Mononuclear cell (primary cell): ENCODE data around the gene TEPSIN. TPM values are rescaled to one million over a fixed set of nuclear protein-coding genes. Genes with fewer than 3 reads are reported as not detected.

Experiments used
- H3K27me3 ChIP-seq: 2 replicates; pipeline ENCODE4 v1.6.0; 2011; ENCODE audit warnings: low read length, control low read depth; ENCODE audit not compliant: insufficient read depth
- H3K4me1 ChIP-seq: 2 replicates; pipeline ENCODE4 v1.5.1; 2011; ENCODE audit warnings: mild to moderate bottlenecking, low read length, control low read depth; ENCODE audit not compliant: insufficient read depth
- H3K4me3 ChIP-seq: 2 replicates; pipeline ENCODE4 v1.5.1; 2011; ENCODE audit warnings: mild to moderate bottlenecking, low read length, moderate library complexity
- H3K9me3 ChIP-seq: 2 replicates; pipeline ENCODE4 v1.5.1; 2011; ENCODE audit warnings: low read depth, mild to moderate bottlenecking, control low read depth, low read length
- total RNA-seq: library from RNA; depleted of rRNA; stranded (reverse); fragments of >200 nt; gene quantifications from one replicate; pipeline ENCODE4 v1.2.3, GENCODE V29; 2012

The TEPSIN gene
- total RNA-seq, 1 donor, result 39.6 TPM

DNA sequence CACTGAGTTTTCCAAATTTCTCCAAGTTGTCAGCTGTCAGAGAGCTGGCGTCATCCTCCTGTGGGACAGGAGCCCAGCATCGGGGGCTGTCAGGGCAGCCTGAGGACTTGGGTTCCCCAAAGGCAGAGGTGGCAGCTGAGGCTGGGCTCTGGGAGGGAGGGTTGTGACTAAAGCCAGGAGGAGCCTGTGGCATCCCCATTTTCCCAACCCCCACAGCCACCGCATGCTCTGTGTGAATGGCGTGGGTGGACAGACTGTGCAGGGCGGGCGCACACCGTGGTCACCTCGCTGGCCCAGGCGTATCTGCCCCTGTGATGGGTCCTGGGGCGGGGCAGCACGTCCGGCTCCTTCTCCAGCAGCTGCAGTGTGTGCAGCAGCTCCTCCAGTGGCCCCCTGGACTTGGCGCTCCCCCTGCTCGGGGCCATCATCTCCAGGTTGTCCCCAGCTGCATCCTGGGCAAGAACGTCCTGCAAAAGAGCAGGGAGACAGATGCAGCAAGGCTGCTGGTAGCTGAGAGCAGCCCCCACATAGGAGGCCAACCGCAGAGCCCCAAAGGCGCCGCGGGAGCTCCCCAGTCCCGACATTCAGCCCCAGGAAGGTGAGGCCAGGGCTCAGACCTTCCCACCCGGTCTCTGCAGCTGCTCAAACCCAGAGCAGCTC, 40.9 kb downstream of the TEPSIN start:
- Histone ChIP-seq H3K4me3 (no peak overlapping the region), H3K27me3 (no peaks in the 10 kb centered on the region), H3K9me3 (no peaks in the 10 kb centered on the region), H3K4me1 (no peaks in the 10 kb centered on the region)

DNA sequence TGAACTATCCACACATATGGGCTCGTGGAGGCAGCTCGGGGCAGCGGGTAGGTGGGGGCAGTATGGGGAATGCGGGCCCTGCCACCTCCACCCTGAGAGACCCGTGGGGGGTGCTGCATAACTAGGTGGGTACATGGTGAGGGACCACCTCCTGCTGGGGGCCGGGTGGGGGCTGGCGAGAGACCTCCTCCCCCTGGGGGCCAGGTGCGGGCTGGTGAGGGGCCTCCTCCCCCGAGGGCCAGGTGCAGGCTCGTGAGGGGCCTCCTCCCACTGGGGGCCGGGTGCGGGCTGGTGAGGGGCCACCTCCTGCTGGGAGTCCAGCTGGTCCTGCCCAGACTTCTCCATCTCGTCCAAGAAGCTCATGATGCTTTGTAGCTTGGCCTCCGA, 41.5 kb downstream of the TEPSIN start:
- no peaks in the 10 kb centered on the region for H3K9me3 ChIP-seq
- no peaks in the 10 kb centered on the region for H3K27me3 ChIP-seq
- no peaks in the 10 kb centered on the region for H3K4me1 ChIP-seq
- H3K4me3 ChIP-seq, result no peak overlapping the region

DNA sequence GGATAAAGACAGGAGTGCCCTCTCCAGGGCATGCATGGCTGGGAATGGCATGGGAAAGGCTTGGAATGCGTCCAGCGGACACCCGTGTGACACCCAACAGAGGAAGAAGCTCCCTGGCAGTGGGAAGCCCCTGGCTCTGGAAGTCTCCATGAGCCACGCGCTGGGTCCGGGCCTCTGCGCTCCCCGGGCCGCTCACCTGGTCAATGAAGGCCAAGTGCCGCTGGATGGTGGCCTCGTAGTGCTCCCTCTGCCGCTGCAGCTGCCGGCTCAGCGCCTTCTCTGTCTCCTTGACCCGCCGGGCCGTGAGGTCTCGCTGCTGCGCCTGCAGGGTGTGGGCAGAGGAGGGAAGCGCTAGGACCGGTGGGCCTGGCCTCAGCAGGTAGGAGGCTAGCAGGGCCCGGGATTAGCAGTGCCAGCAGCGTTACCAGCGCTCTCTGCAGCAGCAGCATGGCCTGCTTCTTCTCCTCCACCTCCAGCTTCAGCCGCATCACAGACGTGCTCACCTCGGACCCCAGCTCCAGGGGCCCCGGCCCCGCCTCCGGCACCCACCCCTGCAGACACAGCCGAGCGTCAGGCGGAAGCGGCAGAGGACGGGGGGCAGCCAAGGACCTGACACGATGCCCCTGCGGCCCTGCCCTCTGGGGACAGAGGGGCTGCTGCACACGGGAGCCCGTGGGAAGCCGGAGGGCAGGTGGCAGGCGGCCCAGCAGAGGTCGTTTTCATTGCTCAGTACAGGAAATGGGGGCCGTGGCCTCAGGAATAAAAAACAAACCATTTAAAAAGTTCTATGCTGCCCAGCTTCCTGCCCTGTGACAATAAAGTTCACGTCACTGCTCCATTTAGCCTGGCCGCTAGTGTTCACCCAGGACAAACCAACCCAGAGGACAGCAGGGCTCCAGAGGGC, 42.1 kb downstream of the TEPSIN start:
- no peaks in the 10 kb centered on the region for H3K4me1 ChIP-seq
- H3K9me3 ChIP-seq, result no peaks in the 10 kb centered on the region
- no peaks in the 10 kb centered on the region for H3K27me3 ChIP-seq
- H3K4me3 ChIP-seq, result no peak overlapping the region

DNA sequence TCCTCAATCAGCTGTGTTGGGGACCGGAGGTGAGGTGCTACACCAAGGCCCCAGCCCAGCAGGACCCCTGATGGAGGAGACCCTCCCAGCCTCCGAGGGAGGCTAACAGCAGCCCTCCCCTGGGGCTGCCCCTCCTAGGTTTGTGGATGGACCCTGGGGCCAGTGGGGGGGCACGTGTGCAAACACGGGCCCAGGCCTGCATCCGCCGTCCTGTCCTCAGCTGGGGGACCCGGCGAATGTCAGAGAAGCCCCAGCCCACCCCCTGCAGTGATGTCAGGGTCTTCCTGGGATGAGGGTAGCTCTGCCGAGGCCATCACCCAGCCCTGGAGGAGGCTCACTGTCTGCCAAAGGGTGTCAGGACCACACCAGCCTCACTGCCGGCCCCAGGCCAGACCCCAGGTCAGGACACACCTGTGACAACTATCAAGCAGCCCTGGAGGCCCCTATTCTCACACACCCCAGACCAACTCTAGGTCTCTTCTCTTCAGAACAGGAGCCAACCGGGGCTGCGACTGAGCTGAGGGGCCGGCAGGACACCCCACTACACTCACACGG, 42.8 kb downstream of the TEPSIN start:
- Histone ChIP-seq H3K9me3 (no peaks in the 10 kb centered on the region), H3K4me3 (no peak overlapping the region), H3K27me3 (no peaks in the 10 kb centered on the region), H3K4me1 (no peaks in the 10 kb centered on the region)

DNA sequence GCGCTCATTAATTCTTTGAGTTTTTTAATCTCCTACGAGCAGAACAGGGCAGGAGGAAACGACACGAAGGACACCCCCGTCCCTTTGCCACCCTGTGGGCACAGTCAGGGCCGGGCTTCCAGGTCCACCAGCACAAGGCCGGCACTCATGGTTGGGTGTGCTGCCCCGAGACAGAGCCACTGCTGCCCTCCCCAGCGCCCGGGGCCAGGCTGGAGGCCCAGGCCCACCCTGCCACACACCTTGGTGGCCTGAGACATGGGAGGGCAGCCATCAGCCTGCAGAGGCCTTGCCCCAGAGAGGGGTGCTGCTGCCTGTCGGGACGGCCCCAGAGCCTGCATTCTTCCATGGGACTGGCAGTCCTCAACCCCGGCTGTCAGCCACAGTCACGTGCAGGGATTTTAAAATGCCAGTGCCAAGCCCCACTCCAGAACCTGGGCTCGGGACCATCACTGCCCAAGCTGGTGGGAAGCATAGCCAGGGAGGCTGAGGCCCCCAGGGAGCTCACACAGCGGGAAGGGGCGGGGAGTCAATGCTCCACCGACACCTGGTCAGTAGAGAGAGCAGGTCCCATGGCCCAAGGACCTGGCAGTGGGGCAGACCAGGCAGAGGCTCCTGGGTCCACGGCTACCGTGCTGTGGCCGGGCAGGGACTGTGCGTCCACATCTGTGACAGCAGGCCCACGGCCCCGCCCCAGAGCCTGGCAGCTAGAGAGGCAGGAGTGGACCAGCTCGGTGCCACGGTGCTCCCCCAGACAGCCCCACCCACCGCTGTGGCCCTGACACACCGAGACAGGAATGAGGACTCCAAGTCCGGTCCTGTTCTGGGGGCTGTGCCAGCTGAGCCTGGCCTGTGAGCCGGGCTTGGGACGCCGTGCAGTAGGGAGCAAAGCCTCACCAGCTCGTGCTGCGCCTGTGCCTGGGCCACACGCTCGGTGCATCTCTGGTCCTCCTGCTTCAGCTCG, 43.6 kb downstream of the TEPSIN start:
- H3K4me3 ChIP-seq, result no peak overlapping the region
- H3K9me3 ChIP-seq, result no peaks in the 10 kb centered on the region
- no peaks in the 10 kb centered on the region for H3K27me3 ChIP-seq
- no peaks in the 10 kb centered on the region for H3K4me1 ChIP-seq

DNA sequence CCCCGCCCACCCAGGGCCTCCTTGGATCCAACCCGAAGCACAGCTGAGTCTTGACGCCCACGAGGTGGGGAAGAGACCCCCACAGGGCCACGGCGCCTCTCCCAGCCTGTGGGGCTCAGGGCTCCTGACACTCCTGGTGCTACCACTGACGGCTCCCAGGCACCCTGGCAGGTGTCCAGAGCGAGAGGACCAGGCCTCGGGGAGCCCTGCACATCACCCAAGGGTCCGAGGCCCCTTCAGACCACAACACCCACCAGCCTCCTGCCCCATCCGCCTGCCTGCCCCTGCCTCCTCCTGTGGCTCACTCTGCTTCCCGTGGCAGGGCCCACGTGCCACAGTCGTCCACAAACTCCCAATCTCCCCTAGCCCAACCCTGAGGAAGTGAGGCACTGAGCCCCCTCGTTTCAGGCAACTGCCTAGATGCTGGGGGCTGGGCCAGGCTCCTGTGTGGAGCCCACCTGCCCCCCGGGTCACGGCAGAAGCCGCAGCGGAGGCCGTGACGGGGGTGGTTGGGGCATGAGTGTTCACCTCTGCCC, 44.6 kb downstream of the TEPSIN start:
- Histone ChIP-seq H3K4me3 (no peak overlapping the region), H3K4me1 (no peaks in the 10 kb centered on the region), H3K9me3 (no peaks in the 10 kb centered on the region), H3K27me3 (no peaks in the 10 kb centered on the region)

DNA sequence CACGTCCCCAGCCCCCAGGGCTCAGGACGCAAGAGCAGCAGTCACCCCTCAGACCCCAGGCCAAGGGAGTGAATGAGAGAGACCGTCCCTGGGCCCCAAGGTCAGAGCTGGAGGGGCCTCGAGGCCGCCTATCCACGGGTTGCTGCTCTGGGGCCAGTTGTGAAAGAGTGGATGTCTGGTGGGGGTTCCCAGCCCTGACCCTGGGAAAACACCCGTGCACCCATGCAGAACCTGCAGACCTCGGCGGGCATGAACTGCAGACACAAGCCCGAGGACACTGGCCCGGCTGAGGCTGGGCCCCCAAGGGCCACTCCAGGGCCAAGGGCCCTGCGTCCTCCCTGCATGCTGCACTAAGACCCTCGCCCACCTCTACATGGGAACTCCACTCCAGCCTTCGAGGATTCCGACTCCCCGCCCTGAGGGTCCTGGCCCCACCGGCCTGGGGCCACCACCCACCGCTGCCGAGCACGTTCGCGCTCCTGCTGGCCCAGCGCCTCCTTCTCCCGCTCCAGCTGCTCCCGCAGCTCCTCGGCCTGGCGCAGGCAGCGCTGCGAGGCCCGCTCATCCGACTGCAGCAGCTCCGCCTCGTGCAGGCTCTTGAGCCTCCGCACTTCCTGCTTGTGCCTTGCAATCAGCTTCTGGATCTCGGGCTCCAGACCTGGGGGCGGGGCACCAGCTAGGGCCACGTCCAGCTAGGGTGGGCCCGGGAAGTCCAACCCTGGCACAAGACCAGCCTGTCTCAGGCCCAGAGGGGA, 45.2 kb downstream of the TEPSIN start:
- Histone ChIP-seq H3K4me3 (no peak overlapping the region), H3K4me1 (no peaks in the 10 kb centered on the region), H3K9me3 (no peaks in the 10 kb centered on the region), H3K27me3 (no peaks in the 10 kb centered on the region)

DNA sequence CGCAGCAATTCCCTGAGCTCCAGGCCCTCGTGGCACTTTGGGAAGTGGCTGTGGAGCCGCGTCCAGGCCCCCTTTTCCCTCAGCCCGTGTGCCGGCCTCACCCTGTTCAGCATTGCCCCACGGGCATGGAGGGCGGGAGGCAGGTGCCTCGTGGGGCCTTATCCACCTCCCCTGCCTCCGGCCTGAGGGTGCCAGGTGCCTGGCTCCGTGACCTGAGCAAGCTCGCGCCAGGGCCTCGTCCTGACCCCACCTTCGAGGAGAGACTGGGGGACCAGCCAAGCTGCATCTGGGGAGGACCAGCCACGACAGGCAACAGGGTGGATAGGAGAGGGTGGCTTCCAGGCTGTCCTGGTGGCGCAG, 45.8 kb downstream of the TEPSIN start:
- no peaks in the 10 kb centered on the region for H3K27me3 ChIP-seq
- no peak overlapping the region for H3K4me3 ChIP-seq
- H3K4me1 ChIP-seq, result no peaks in the 10 kb centered on the region
- no peaks in the 10 kb centered on the region for H3K9me3 ChIP-seq

DNA sequence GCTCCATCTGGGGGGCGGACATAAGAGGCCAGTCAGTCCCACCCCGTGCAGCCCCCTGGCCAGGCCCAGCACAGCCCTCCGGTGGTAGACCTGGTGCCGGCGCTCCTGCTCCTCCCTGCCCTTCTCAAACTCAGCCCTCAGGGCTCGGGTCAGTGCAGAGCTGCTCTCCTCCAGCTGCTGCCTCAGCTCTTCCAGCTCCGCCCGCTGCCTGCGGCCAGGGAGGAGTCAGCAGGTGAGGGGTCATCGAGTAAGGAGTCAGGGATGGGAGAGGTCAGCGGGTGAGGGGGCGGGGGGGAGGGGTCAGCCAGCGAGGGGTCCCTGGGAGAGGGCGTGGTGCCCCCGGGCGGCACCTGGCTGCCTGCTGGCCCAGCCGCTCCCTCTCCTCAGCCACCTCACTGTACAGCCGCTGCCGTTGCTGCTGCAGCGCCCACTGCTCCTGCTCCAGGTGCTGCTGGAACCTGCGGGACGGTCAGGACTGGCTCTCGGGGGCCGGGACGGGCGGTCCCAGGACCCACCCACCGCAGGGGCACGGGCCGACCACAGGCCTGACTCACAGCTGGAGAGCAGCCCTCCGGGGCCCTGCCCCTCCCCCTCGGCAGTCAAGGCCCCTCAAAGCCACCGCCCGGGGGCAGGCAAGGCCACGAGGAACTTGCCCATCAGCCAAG, 46.3 kb downstream of the TEPSIN start:
- no peaks in the 10 kb centered on the region for H3K27me3 ChIP-seq
- H3K4me3 ChIP-seq, result no peak overlapping the region
- H3K9me3 ChIP-seq, result no peaks in the 10 kb centered on the region
- no peaks in the 10 kb centered on the region for H3K4me1 ChIP-seq

DNA sequence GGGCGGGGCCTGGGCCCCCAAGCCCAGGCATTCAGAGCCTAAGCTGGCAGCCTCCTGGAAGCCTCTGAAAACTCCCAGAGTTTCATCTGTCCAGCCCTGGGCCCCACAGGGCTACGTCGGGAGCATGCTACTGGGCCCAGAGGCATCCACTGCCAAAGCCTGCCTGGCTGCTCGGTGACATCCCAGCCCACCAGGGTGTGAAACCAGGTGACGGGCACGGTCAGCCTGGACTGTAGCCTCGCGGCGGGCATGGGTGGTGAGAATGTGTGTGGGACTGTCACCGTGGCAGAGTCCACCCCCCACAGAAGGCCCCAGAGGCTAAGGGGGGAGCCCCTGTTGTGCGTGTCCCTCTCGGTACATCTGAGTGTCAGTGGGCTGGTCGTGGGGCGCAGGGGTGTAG, 47.2 kb downstream of the TEPSIN start:
- Histone ChIP-seq H3K4me3 (no peak overlapping the region), H3K27me3 (no peaks in the 10 kb centered on the region), H3K4me1 (no peaks in the 10 kb centered on the region), H3K9me3 (no peaks in the 10 kb centered on the region)

DNA sequence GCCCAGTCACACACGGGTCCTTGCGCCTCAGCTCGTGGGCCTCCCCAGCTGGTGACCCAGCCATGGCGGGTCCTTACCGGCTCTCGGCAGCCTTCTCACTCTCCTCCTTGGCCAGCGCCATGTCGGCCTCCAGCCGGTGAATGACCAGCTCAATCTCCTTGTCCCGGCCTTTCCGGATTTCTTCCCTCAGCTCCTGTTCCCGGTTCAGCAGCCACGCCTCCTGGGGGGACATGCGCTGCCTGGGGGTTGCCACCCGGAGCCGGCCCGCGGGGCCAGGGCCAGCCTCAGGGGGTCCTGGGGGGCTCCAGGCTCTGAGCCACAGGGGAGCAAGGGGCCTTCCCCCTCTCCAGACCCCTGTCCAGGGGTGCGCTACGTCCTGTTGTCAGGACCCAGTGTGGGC, 47.7 kb downstream of the TEPSIN start:
- Histone ChIP-seq H3K4me1 (no peaks in the 10 kb centered on the region), H3K9me3 (no peaks in the 10 kb centered on the region), H3K27me3 (no peaks in the 10 kb centered on the region), H3K4me3 (no peak overlapping the region)

DNA sequence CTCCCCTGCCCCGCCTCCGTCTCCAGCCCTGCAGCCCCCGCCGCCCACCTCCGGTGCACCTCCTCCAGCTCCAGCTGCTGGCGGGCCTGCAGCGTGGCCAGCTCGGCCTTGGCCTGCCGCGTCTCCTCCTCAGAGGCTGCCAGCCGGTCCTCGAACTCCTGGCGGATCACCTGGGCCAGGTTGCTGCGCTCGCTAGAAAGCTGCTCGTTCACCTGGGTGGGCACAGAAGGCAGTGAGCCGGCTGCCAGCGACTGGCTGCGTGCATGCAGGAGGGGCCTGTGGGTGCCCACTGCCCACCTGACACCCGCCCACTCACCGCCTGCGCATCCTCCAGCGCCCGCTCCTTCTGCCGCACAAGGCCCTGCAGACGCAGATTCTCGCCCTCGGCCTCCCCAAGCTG, 48.3 kb downstream of the TEPSIN start:
- Histone ChIP-seq H3K9me3 (no peaks in the 10 kb centered on the region), H3K4me3 (no peak overlapping the region), H3K4me1 (no peaks in the 10 kb centered on the region), H3K27me3 (no peaks in the 10 kb centered on the region)

DNA sequence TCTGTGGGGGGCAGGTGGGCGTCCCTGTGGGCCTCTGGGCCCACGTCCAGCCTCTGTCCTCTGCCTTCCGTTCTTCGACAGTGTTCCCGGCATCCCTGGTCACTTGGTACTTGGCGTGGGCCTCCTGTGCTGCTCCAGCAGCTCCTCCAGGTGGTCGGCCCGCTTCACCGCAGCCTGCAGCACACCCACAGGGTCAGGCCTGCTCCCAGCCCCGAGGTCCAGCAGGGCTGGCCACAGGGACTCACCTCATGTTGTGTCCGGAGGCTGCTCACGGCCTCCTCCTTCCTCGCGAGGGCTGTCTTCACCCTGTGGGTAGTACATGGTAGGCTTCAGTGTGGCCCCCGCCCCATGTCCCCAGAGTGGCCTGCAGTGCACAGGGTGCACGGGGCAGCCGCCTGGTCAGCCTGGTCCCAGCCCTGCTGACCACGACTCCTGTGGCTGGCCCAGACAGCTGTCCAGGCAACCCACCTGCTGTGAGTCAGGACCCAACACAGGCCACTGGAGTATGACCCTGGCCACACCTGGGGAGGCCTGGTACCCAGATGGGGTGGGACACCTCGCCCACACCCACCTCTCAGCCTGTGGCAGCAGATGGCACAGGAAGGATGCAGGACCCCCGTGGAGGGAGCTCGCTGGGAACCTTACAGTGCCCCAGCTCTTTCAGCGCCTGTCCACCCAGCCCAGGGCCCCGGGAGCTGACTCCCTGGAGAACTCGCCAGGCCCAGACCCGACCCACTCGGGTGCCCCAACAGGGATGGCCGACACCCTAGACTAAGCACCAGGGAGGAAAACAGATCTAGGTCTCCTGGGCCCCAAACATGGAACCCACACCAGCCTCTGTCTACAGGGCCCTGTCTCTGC, 49.0 kb downstream of the TEPSIN start:
- no peaks in the 10 kb centered on the region for H3K9me3 ChIP-seq
- no peaks in the 10 kb centered on the region for H3K4me1 ChIP-seq
- H3K27me3 ChIP-seq, result no peaks in the 10 kb centered on the region

More for the DNA sequence above, 49.0 kb downstream of the TEPSIN start:
- H3K4me3 ChIP-seq, result no peak overlapping the region
